Natural killer cell (primary cell): ENCODE measurements around the gene DENND1A. TPM values are rescaled to one million over a fixed set of nuclear protein-coding genes. Genes with fewer than 3 reads are reported as not detected.

ENCODE experiments used
- ATAC-seq, 3 donors: fragments of 150-1000 bp in 2 of 3; fragments of 200-7000 bp in 1 of 3; cut with Tn5 transposase; 1 replicate in 1 of 3; 2 replicates in 2 of 3; pipeline ENCODE4 v1.10.0; 2021; ENCODE audit warnings: mild to moderate bottlenecking in 2 of 3, moderate library complexity in 2 of 3
- DNase-seq, 2 donors: peaks; one replicate each; pipeline versions ENCODE4 v3.0.0 to v3.0.0-alpha.2; 2013 to 2021; ENCODE audit warnings: mixed read lengths in 1 of 2
- H3K27ac ChIP-seq: one replicate; pipeline ENCODE4 v1.5.1; 2013; ENCODE audit warnings: mild to moderate bottlenecking, low read length
- H3K27me3 ChIP-seq: one replicate; pipeline ENCODE4 v1.6.1; 2013; ENCODE audit warnings: low read length; ENCODE audit not compliant: control insufficient read depth, insufficient read depth
- H3K36me3 ChIP-seq: one replicate; pipeline ENCODE4 v1.6.1; 2013; ENCODE audit warnings: low read length; ENCODE audit not compliant: control insufficient read depth, insufficient read depth
- H3K4me1 ChIP-seq: one replicate; pipeline ENCODE4 v1.6.1; 2013; ENCODE audit warnings: low read length; ENCODE audit not compliant: control insufficient read depth, insufficient read depth
- H3K4me3 ChIP-seq: one replicate; pipeline ENCODE4 v1.5.1; 2013; ENCODE audit warnings: low read length
- H3K9me3 ChIP-seq: one replicate; pipeline ENCODE4 v1.6.1; 2013; ENCODE audit warnings: low read length; ENCODE audit not compliant: control insufficient read depth, insufficient read depth
- H3K27ac Mint-ChIP-seq, 2 donors: one replicate each; pipeline ENCODE4 v1.8.0; 2022; ENCODE audit warnings: mild to moderate bottlenecking in 2 of 2, mixed read lengths in 2 of 2, moderate library complexity in 1 of 2
- H3K27me3 Mint-ChIP-seq, 2 donors: one replicate each; pipeline ENCODE4 v1.8.0; 2022; ENCODE audit warnings: low read depth in 2 of 2, mixed read lengths in 2 of 2
- H3K36me3 Mint-ChIP-seq: one replicate; pipeline ENCODE4 v1.8.0; 2022; ENCODE audit warnings: mixed read lengths
- H3K4me1 Mint-ChIP-seq, 2 donors: one replicate each; pipeline ENCODE4 v1.8.0; 2022; ENCODE audit warnings: mixed read lengths in 2 of 2
- H3K4me3 Mint-ChIP-seq: one replicate; pipeline ENCODE4 v1.8.0; 2022; ENCODE audit warnings: mild to moderate bottlenecking, moderate library complexity, mixed read lengths
- H3K9me3 Mint-ChIP-seq, 2 donors: one replicate each; pipeline ENCODE4 v1.8.0; 2022; ENCODE audit warnings: mixed read lengths in 2 of 2
- WGBS: methylation state at CpG from one replicate; pipeline ENCODE4 v1.1.7; 2013; ENCODE audit warnings: missing lambda C conversion rate; ENCODE audit not compliant: insufficient coverage; 5-methylcytosine and 5-hydroxymethylcytosine counted together
- intact Hi-C: fragments of 100-400 bp; cut with micrococcal nuclease; formaldehyde crosslinking; loops from one replicate; pipeline ENCODE4 v1.14.2; 2022
- total RNA-seq, 4 donors: library from RNA; stranded (reverse); fragments of 120-200 nt in 1 of 4; gene quantifications; one replicate each; pipeline versions ENCODE4 v1.2.3 to v1.2.4, GENCODE V29; 2013 to 2022
- TF ChIP-seq, protein P1 (sequence below): fragments of 200-600 bp; IDR thresholded peaks from one replicate; pipeline ENCODE4 v1.8.0; 2022; ENCODE audit warnings: antibody characterized with exemption

DENND1A gene
- total RNA-seq, 3 donors from 2014 or later (not counting 1 experiment from before 2014, with no cell fraction given), result 27.8 to 37.6 (median 30.9) TPM

DNA sequence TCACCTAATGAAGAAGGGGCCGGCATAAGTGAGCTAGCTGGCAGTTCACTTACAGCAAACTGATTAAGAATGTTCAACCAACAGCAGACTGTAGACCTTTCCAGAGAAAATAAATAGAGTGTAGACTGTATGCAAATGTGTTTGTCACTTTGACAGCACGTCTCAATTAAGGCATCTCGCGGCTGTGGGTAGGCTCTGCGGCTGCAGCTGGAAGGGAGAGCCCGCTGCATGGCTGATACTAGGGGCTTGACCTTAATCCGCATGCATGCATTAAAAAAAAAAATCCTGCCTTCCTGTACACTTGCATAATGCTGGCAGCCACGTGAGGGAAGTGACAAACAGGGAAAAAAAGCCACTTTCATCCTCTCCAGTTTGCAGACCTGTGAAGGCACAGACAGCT, 491.6 kb downstream of the DENND1A start:
- no peak overlapping the region for H3K27ac ChIP-seq

DNA sequence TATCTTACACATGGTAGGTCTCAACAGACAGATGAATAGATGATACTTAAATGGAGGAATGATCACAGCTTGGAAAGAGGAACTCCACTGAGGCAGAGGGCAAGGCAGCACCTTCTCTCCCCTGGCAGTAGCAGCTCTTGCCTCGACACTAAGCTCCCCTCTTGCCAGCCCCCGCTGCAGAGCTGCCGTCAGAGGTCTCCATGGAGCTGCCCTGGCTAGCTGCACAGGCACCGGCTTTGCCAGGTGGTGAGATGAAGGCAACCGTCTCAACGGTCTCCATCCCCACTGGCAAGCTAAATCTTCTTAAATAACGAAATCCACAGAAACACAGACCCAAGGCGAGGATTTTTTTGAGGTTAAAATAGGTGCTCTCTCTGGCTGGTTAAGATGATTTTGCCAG, 492.7 kb downstream of the DENND1A start:
- Mint-ChIP-seq H3K27ac (no peak overlapping the region), H3K9me3 (no peaks in the 10 kb centered on the region), H3K36me3 (no peaks in the 10 kb centered on the region), H3K4me3 (no peak overlapping the region), H3K4me1 (no peaks in the 10 kb centered on the region), H3K27me3 (no peaks in the 10 kb centered on the region)
- no peaks in the 10 kb centered on the region for H3K9me3 ChIP-seq
- H3K27me3 ChIP-seq, result no peaks in the 10 kb centered on the region
- no peak for DNase-seq
- no peaks in the 10 kb centered on the region for H3K4me1 ChIP-seq
- no peak overlapping the region for H3K4me3 ChIP-seq
- no peak overlapping the region for H3K27ac ChIP-seq
- no peak for ATAC-seq
- 95% methylated on average over 7 of the region's 8 CpGs for WGBS
- TF ChIP-seq, protein P1, sequence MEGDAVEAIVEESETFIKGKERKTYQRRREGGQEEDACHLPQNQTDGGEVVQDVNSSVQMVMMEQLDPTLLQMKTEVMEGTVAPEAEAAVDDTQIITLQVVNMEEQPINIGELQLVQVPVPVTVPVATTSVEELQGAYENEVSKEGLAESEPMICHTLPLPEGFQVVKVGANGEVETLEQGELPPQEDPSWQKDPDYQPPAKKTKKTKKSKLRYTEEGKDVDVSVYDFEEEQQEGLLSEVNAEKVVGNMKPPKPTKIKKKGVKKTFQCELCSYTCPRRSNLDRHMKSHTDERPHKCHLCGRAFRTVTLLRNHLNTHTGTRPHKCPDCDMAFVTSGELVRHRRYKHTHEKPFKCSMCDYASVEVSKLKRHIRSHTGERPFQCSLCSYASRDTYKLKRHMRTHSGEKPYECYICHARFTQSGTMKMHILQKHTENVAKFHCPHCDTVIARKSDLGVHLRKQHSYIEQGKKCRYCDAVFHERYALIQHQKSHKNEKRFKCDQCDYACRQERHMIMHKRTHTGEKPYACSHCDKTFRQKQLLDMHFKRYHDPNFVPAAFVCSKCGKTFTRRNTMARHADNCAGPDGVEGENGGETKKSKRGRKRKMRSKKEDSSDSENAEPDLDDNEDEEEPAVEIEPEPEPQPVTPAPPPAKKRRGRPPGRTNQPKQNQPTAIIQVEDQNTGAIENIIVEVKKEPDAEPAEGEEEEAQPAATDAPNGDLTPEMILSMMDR, result no peak
- intact Hi-C loops, result no loop called here
- H3K36me3 ChIP-seq, result peaks cover 17% of the 10 kb centered on the region

More for the DNA sequence above, 491.6 kb downstream of the DENND1A start:
- 70% methylated on average over 8 of the region's 8 CpGs for WGBS
- DNase-seq (no peak), ATAC-seq (no peak)
- H3K4me3 ChIP-seq, result no peak overlapping the region
- no peaks in the 10 kb centered on the region for H3K36me3 Mint-ChIP-seq
- H3K9me3 ChIP-seq, result no peaks in the 10 kb centered on the region
- no peaks in the 10 kb centered on the region for H3K9me3 Mint-ChIP-seq
- TF ChIP-seq, protein P1, result no peak
- intact Hi-C loops, result no loop called here
- no peak overlapping the region for H3K4me3 Mint-ChIP-seq
- no peak overlapping the region for H3K27ac Mint-ChIP-seq
- no peaks in the 10 kb centered on the region for H3K27me3 ChIP-seq
- H3K4me1 ChIP-seq, result no peaks in the 10 kb centered on the region
- no peaks in the 10 kb centered on the region for H3K4me1 Mint-ChIP-seq
- no peaks in the 10 kb centered on the region for H3K27me3 Mint-ChIP-seq
- peaks cover 17% of the 10 kb centered on the region for H3K36me3 ChIP-seq

- TF ChIP-seq, protein P1, result no peak
Observed at GRCh38 chr9:123435471-123435870, 494.5 kb downstream of the DENND1A start.

DNA sequence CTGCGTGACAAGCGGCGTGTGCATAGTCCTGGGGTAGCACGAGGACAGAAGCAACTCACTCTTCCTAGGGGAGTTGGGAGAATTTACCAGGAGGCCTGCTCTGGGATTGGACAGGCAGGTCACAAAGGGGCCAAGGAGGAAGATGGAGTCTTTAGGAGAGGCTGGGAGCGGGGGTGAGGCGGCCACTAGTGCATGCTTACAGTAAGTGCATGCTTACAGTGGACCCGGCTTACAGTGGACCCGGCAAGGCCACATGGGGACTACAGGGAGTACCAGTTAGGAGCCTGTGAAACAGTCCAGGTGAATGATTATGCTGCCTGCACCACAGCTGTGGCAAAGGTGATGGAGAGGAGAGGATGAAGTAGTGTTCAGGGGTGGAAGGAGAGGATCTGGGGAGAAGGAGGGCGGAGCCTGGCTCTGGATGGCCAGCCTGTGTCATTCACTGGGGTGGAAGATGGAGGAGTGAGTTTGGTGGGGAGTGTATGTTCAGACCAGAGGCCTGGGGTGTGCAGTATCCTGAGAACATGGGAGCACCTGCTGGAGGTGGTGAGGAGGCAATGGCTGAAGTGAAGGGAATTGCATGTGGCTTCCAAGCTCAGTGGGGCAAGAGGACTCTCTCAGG, 495.2 kb downstream of the DENND1A start:
- H3K4me3 ChIP-seq, result no peak overlapping the region
- ATAC-seq, result no peak
- intact Hi-C loops, result no loop called here
- Mint-ChIP-seq H3K27ac (no peak overlapping the region), H3K36me3 (no peaks in the 10 kb centered on the region), H3K4me3 (no peak overlapping the region), H3K9me3 (no peaks in the 10 kb centered on the region), H3K4me1 (no peaks in the 10 kb centered on the region), H3K27me3 (no peaks in the 10 kb centered on the region)
- TF ChIP-seq, protein P1, result no peak
- DNase-seq, result no peak
- no peaks in the 10 kb centered on the region for H3K27me3 ChIP-seq
- no peaks in the 10 kb centered on the region for H3K9me3 ChIP-seq
- no peak overlapping the region for H3K27ac ChIP-seq
- no peaks in the 10 kb centered on the region for H3K4me1 ChIP-seq
- 97% methylated on average over 9 of the region's 9 CpGs for WGBS
- H3K36me3 ChIP-seq, result peaks cover 13% of the 10 kb centered on the region

More at GRCh38 chr9:123435471-123435870, 494.5 kb downstream of the DENND1A start:
- no peak for ATAC-seq
- Histone ChIP-seq H3K27ac (no peak overlapping the region), H3K36me3 (peaks cover 17% of the 10 kb centered on the region), H3K27me3 (no peaks in the 10 kb centered on the region), H3K9me3 (no peaks in the 10 kb centered on the region), H3K4me1 (no peaks in the 10 kb centered on the region), H3K4me3 (no peak overlapping the region)
- Mint-ChIP-seq H3K27ac (no peak overlapping the region), H3K4me3 (no peak overlapping the region), H3K36me3 (no peaks in the 10 kb centered on the region), H3K27me3 (no peaks in the 10 kb centered on the region), H3K9me3 (no peaks in the 10 kb centered on the region), H3K4me1 (no peaks in the 10 kb centered on the region)
- intact Hi-C loops, result no loop called here
- 98% methylated on average over 2 of the region's 2 CpGs for WGBS
- no peak for DNase-seq
